ENCODE measurements around the gene HSDL1. TPM values are rescaled to one million over a fixed set of nuclear protein-coding genes. Genes with fewer than 3 reads are reported as not detected.

Gene HSDL1
- total and polyA plus RNA-seq, 4 donors: 3.0 to 9.6 (median 5.3) TPM

DNA sequence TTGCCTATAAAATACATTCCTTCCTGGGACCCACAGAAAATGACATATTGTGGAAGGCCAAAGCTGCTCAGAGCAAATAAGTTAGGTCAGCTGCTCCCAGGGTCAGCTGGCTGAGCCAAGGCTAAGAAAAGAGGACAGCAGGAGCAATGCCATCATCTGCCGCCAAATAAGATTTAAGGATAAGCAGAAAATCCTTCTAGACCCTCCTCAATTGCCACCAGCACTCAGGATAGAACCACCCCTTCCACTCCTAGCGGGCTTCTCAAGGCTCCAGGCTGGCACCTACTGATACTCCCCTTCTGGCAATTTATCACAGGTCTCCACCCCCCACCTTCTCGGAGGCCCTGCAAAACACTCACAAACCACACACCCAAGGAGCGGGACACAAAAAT is 51.1 kb downstream of the HSDL1 start:
- TF ChIP-seq, protein P1, sequence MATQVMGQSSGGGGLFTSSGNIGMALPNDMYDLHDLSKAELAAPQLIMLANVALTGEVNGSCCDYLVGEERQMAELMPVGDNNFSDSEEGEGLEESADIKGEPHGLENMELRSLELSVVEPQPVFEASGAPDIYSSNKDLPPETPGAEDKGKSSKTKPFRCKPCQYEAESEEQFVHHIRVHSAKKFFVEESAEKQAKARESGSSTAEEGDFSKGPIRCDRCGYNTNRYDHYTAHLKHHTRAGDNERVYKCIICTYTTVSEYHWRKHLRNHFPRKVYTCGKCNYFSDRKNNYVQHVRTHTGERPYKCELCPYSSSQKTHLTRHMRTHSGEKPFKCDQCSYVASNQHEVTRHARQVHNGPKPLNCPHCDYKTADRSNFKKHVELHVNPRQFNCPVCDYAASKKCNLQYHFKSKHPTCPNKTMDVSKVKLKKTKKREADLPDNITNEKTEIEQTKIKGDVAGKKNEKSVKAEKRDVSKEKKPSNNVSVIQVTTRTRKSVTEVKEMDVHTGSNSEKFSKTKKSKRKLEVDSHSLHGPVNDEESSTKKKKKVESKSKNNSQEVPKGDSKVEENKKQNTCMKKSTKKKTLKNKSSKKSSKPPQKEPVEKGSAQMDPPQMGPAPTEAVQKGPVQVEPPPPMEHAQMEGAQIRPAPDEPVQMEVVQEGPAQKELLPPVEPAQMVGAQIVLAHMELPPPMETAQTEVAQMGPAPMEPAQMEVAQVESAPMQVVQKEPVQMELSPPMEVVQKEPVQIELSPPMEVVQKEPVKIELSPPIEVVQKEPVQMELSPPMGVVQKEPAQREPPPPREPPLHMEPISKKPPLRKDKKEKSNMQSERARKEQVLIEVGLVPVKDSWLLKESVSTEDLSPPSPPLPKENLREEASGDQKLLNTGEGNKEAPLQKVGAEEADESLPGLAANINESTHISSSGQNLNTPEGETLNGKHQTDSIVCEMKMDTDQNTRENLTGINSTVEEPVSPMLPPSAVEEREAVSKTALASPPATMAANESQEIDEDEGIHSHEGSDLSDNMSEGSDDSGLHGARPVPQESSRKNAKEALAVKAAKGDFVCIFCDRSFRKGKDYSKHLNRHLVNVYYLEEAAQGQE (IDR thresholded peaks at IDR 0.05): no peak
- TF ChIP-seq HNF4G (IDR thresholded peaks at IDR 0.05): no peak
- TF ChIP-seq EGR1 (IDR thresholded peaks at IDR 0.05; ENCODE audit: low read depth in 2 of 2): no peak
- TF ChIP-seq NR2F2 (IDR thresholded peaks at IDR 0.05): no peak
- TF ChIP-seq HNF4A (conservative IDR thresholded peaks at IDR 0.05): no peak
- no peak for TF ChIP-seq RAD21 (IDR thresholded peaks at IDR 0.05)
- TF ChIP-seq SP1 (IDR thresholded peaks at IDR 0.05): no peak
- Histone ChIP-seq H3K9me3 (ENCODE audit: control insufficient read depth in 4 of 4, low read length in 3 of 4) (no peaks in the 10 kb centered on the region), H3K27ac (ENCODE audit: low read depth in 1 of 2, low read length in 2 of 2) (no peak overlapping the region), H3K9ac (ENCODE audit: low read depth in 1 of 2, low read length in 2 of 2) (no peak overlapping the region), H3K36me3 (ENCODE audit: control insufficient read depth in 4 of 4, insufficient read depth in 3 of 4, low read depth in 1 of 4, low read length in 3 of 4) (peaks cover 6 to 69% (median 54%) of the 10 kb centered on the region in 4 donors), H3K27me3 (ENCODE audit: control insufficient read depth in 4 of 4, insufficient read depth in 4 of 4, low read length in 3 of 4) (no peaks in the 10 kb centered on the region), H3K4me3 (ENCODE audit: low read depth in 1 of 3, low read length in 3 of 3) (no peak overlapping the region), H3K4me1 (ENCODE audit: control insufficient read depth in 4 of 4, insufficient read depth in 4 of 4, low read length in 3 of 4) (peaks cover 4 to 16% (median 14%) of the 10 kb centered on the region in 4 donors)
- over 99% methylated on average over 4 of the region's 4 CpGs for WGBS
- DNase-seq (ENCODE audit: low spot score): no peak

DNA sequence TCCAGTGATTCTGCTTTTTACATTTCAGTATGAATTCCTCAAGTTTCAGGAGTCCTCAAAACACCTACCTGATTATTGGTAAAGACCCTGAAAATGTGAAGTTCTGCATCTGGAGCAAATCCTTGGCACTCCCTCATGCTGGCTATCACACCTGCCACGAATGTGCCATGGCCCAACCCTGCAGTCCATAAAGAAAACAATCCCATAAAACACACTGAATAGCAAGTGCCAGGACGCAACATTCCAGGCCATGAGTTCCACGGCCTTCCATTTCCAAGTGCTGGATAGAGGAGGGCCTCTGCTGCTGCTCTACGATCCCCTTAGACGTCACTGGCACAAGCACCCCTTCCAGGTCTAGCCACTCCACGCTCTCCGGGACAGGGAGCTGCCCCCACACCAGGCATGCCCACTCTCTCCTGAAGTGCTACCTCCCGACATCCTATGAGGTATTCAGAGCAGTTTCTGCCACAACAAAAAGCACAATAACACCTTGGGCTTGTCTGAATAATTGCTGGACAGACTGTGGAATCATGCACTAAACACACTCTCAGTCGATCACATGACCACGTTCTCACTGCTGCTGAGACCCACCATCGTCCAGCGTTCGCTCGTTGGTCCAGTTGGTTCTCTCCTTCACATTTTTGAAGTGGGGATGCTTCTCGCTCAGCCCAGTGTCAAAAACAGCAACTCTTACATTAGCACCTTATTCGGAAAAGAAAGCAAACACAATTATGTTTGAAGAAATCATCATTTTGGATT is 51.7 kb downstream of the HSDL1 start:
- no peak overlapping the region for H3K27ac ChIP-seq (ENCODE audit: low read depth in 1 of 2, low read length in 2 of 2)
- H3K36me3 ChIP-seq (ENCODE audit: control insufficient read depth in 4 of 4, insufficient read depth in 3 of 4, low read depth in 1 of 4, low read length in 3 of 4): peaks cover 6 to 72% (median 54%) of the 10 kb centered on the region in 4 donors
- H3K9me3 ChIP-seq (ENCODE audit: control insufficient read depth in 4 of 4, low read length in 3 of 4): no peaks in the 10 kb centered on the region
- TF ChIP-seq RXRA (IDR thresholded peaks at IDR 0.05): no peak
- TF ChIP-seq YY1 (IDR thresholded peaks at IDR 0.05): no peak
- TF ChIP-seq, protein P2, sequence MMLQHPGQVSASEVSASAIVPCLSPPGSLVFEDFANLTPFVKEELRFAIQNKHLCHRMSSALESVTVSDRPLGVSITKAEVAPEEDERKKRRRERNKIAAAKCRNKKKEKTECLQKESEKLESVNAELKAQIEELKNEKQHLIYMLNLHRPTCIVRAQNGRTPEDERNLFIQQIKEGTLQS (IDR thresholded peaks at IDR 0.05): no peak
- TF ChIP-seq, protein P3, sequence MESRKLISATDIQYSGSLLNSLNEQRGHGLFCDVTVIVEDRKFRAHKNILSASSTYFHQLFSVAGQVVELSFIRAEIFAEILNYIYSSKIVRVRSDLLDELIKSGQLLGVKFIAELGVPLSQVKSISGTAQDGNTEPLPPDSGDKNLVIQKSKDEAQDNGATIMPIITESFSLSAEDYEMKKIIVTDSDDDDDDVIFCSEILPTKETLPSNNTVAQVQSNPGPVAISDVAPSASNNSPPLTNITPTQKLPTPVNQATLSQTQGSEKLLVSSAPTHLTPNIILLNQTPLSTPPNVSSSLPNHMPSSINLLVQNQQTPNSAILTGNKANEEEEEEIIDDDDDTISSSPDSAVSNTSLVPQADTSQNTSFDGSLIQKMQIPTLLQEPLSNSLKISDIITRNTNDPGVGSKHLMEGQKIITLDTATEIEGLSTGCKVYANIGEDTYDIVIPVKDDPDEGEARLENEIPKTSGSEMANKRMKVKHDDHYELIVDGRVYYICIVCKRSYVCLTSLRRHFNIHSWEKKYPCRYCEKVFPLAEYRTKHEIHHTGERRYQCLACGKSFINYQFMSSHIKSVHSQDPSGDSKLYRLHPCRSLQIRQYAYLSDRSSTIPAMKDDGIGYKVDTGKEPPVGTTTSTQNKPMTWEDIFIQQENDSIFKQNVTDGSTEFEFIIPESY (IDR thresholded peaks at IDR 0.05): no peak
- TF ChIP-seq JUND (IDR thresholded peaks at IDR 0.05): no peak
- H3K4me3 ChIP-seq (ENCODE audit: low read depth in 1 of 3, low read length in 3 of 3): no peak overlapping the region
- no peak for DNase-seq (ENCODE audit: low spot score)
- WGBS: 92% methylated on average over 16 of the region's 16 CpGs
- H3K9ac ChIP-seq (ENCODE audit: low read depth in 1 of 2, low read length in 2 of 2): no peak overlapping the region
- H3K27me3 ChIP-seq (ENCODE audit: control insufficient read depth in 4 of 4, insufficient read depth in 4 of 4, low read length in 3 of 4): no peaks in the 10 kb centered on the region
- peaks cover 4 to 16% (median 14%) of the 10 kb centered on the region in 4 donors for H3K4me1 ChIP-seq (ENCODE audit: control insufficient read depth in 4 of 4, insufficient read depth in 4 of 4, low read length in 3 of 4)

DNA sequence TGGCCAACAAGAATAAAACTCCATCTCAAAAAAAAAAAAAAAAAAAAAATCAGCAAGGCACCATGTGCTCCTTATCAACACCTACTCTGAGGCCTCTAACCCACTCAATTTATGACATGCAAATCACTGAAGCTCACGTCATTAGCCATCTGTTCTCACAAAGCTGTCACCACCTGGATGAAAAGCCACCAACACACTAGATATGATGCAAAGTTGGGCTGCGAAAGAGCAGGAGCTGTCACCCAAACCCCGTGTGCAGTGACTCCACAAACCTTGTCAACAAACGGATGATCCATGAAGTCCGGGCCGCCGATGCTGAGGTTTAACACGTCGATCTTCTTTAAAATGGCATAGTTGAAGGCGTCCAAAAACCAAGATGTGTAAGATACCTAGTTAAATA is 53.5 kb downstream of the HSDL1 start:
- no peak overlapping the region for H3K9ac ChIP-seq (ENCODE audit: low read depth in 1 of 2, low read length in 2 of 2)
- H3K9me3 ChIP-seq (ENCODE audit: control insufficient read depth in 4 of 4, low read length in 3 of 4): no peaks in the 10 kb centered on the region
- no peaks in the 10 kb centered on the region for H3K27me3 ChIP-seq (ENCODE audit: control insufficient read depth in 4 of 4, insufficient read depth in 4 of 4, low read length in 3 of 4)
- no peak overlapping the region for H3K4me3 ChIP-seq (ENCODE audit: low read depth in 1 of 3, low read length in 3 of 3)
- H3K27ac ChIP-seq (ENCODE audit: low read depth in 1 of 2, low read length in 2 of 2): no peak overlapping the region
- peaks cover 3 to 91% (median 67%) of the 10 kb centered on the region in 4 donors for H3K36me3 ChIP-seq (ENCODE audit: control insufficient read depth in 4 of 4, insufficient read depth in 3 of 4, low read depth in 1 of 4, low read length in 3 of 4)
- 95% methylated on average over 10 of the region's 10 CpGs for WGBS
- DNase-seq (ENCODE audit: low spot score): no peak
- peaks cover 0 to 5% (median 4%) of the 10 kb centered on the region in 4 donors for H3K4me1 ChIP-seq (ENCODE audit: control insufficient read depth in 4 of 4, insufficient read depth in 4 of 4, low read length in 3 of 4)
- TF ChIP-seq YY1 (IDR thresholded peaks at IDR 0.05): no peak
- TF ChIP-seq, protein P4, sequence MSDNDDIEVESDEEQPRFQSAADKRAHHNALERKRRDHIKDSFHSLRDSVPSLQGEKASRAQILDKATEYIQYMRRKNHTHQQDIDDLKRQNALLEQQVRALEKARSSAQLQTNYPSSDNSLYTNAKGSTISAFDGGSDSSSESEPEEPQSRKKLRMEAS (IDR thresholded peaks at IDR 0.05): no peak
- no peak for TF ChIP-seq FOXA1 (IDR thresholded peaks at IDR 0.05)
- no peak for TF ChIP-seq TAF1 (conservative IDR thresholded peaks at IDR 0.05)
- no peak for TF ChIP-seq SP1 (IDR thresholded peaks at IDR 0.05)
- TF ChIP-seq, protein P1 (IDR thresholded peaks at IDR 0.05): no peak
- TF ChIP-seq, protein P3 (IDR thresholded peaks at IDR 0.05): no peak
- no peak for TF ChIP-seq RAD21 (IDR thresholded peaks at IDR 0.05)
- TF ChIP-seq FOXA2 (IDR thresholded peaks at IDR 0.05): no peak
